ENCODE measurements around the gene PTOV1.

DNA sequence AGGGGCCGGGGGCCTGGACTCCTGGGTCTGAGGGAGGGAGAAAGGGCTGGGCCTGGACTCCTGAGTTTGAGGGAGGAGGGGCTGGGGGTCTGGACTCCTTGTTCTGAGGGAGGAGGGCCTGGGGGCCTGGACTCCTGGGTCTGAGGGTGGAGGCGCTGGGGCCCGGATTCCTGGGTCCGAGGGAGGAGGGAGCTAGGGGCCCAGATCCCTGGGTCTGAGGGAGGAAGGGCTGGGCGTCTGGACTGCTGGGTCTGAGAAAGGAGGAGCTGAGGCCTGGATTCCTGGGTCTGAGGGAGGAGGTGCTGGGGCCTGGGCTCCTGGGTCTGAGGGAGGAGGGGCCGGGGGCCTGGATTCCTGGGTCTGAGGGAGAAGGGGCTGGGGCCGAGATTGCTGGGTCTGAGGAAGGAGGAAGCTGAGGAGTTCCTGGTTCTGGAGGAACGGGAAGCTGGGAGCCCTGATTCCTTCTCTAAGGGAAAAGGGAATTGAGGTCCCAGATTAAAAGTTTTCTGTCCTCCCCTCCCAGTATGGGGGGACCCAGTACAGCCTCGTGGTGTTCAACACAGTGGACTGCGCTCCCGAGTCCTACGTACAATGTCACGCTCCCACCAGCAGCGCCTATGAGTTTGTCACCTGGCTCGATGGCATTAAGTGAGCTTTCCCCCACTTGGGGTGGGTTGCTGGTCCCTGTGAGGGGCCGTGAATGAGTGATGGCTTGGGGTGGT, 32.1 kb upstream of the PTOV1 start:
- TF ChIP-seq, protein P1, sequence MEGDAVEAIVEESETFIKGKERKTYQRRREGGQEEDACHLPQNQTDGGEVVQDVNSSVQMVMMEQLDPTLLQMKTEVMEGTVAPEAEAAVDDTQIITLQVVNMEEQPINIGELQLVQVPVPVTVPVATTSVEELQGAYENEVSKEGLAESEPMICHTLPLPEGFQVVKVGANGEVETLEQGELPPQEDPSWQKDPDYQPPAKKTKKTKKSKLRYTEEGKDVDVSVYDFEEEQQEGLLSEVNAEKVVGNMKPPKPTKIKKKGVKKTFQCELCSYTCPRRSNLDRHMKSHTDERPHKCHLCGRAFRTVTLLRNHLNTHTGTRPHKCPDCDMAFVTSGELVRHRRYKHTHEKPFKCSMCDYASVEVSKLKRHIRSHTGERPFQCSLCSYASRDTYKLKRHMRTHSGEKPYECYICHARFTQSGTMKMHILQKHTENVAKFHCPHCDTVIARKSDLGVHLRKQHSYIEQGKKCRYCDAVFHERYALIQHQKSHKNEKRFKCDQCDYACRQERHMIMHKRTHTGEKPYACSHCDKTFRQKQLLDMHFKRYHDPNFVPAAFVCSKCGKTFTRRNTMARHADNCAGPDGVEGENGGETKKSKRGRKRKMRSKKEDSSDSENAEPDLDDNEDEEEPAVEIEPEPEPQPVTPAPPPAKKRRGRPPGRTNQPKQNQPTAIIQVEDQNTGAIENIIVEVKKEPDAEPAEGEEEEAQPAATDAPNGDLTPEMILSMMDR (IDR thresholded peaks at IDR 0.05; ENCODE audit: low read depth, low read length, poor library complexity, severe bottlenecking): no peak
- TF ChIP-seq EZH2phosphoT487 (IDR thresholded peaks at IDR 0.05; ENCODE audit: borderline replicate concordance, low read length): no peak

All from DOHH2 (cell line).